Endometrial microvascular endothelial cells (primary cell): Measurements from ENCODE around the gene TAAR9. TPM values are rescaled to one million over a fixed set of nuclear protein-coding genes. Genes with fewer than 3 reads are reported as not detected.

Experiments used
- in situ Hi-C: cut with HindIII; loops from 2 replicates; pipeline ENCODE4 v1.10.0; 2017; ENCODE audit warnings: low sequenced_read_pairs, low pct_unique_long_range_greater_than_20kb; ENCODE audit errors: inconsistent ontology term
- total RNA-seq: library from RNA; depleted of rRNA; stranded (reverse); fragments of >200 nt; gene quantifications from one replicate; pipeline ENCODE4 v1.2.3, GENCODE V29; 2015; ENCODE audit errors: inconsistent ontology term

TAAR9 gene
- total RNA-seq, 1 donor from 2014 or later = not detected

DNA sequence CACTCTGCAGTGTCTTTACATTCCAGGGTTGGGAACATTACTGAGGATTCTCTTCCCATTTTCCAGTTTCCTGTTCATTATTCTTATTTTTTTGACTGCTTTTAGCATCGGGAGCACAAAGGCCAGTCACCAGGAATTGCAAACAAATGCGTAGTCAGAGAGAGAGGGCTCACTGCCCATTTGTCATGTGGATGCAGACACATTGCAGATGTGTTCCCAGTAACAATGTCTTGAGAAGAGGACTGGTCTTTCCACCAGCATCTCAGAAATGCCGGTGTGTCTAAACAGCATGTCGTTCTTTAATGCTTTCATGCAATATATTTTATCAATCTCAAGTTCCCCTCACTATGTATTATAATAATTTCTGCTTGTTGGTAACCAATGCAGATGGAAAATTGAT, 31.1 kb downstream of the TAAR9 start:
- in situ Hi-C loops = no loop called here

DNA sequence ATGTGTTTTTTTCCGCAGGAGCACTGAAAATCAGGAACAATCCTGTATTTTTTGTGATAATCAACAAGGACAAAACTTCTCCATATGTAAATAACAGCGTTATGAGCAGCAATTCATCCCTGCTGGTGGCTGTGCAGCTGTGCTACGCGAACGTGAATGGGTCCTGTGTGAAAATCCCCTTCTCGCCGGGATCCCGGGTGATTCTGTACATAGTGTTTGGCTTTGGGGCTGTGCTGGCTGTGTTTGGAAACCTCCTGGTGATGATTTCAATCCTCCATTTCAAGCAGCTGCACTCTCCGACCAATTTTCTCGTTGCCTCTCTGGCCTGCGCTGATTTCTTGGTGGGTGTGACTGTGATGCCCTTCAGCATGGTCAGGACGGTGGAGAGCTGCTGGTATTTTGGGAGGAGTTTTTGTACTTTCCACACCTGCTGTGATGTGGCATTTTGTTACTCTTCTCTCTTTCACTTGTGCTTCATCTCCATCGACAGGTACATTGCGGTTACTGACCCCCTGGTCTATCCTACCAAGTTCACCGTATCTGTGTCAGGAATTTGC, 32.2 kb downstream of the TAAR9 start, which contains the start of gene TAAR6:
TSS of gene TAAR6 (plus strand) at position 102 of the 557 bp plus-strand sequence. CDS start at position 102, 0 bp downstream.
- in situ Hi-C loops = no loop called here

DNA sequence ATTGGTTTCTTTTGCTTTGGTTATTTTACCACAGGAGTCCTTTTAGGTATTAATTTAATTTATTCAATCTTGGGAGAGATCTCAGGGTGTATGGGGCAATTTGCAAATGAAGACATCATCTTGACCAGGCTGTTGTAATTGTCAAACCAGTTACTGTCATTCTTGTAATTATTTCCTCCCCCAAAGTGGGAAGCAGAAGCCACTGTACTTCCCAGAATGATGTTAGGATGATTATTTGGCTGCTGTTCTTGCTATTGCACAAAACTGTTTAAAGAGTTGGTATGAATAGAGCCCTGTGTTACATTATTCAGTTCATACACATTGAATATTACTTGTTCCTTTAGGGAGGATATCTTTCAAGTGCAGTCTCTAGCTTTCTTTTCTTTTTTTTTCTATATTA, 33.7 kb downstream of the TAAR9 start:
- in situ Hi-C loops = no loop called here

DNA sequence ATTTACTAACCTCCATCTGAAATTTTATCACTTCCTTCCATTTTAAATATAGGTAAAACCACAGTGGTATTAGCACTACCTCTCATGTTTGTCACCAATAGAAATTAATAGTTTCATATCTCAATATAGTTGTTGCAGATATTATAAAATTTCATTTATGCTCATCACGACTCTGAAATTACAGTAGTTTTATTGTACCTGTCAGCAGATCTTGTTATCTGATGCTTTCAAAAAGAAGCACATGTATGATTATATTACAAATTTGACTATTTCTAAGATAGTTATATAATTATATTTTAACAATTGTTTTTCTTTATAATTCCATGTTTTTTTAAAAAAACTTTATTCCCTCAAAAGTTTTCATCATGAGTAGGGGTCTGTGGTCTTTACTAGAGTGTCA, 46.6 kb downstream of the TAAR9 start:
- in situ Hi-C loops = no loop called here

DNA sequence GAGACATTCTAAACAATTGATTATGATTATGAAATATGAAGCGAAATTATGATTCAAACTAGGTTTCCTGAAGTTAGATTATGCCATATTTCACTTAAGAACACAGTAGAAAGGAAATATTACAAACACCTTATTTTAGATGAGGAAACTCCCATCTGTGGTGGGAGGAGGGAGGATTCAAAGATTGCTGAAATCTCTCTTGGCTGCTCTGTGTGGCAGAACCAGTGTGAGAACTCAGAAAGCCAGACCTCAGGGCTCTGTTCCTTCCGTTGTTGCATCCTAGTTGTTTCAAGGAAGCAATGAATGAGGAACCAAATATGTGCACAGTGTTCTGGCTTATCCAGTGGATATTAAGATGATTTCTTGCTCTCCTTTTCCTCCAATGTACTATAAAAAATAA, 49.3 kb downstream of the TAAR9 start:
- in situ Hi-C loops = no loop called here

Other genes starting within 250 kb of the TAAR9 start
- not detected for gene MOXD1, start 136.8 kb upstream of the TAAR9 start, total RNA-seq
- 18.7 TPM for gene STX7, start 25.2 kb upstream of the TAAR9 start, total RNA-seq
- not detected for gene TAAR8, start 14.4 kb downstream of the TAAR9 start, total RNA-seq
- gene TAAR6, start 32.0 kb downstream of the TAAR9 start, total RNA-seq = not detected
- not detected for gene TAAR5, start 51.5 kb downstream of the TAAR9 start, total RNA-seq
- gene TAAR2, start 86.0 kb downstream of the TAAR9 start, total RNA-seq = not detected
- gene TAAR1, start 120.9 kb downstream of the TAAR9 start, total RNA-seq = not detected
- gene VNN1, start 175.8 kb downstream of the TAAR9 start, total RNA-seq = 0.09 TPM
- gene VNN2, start 219.6 kb downstream of the TAAR9 start, total RNA-seq = not detected